Stimulated activated CD4-positive, alpha-beta T cell treated with anti-CD3 and anti-CD28 coated beads, Interleukin-1b, Interleukin-23, amount 100 ng/mL, for 4 hours (primary cell): ENCODE measurements around the gene BMX.

Experiments
- DNase-seq, 2 donors: peaks; one replicate each; pipeline ENCODE4 v3.0.0-alpha.2; 2020; ENCODE audit warnings: low read depth in 2 of 2

Gene BMX

DNA sequence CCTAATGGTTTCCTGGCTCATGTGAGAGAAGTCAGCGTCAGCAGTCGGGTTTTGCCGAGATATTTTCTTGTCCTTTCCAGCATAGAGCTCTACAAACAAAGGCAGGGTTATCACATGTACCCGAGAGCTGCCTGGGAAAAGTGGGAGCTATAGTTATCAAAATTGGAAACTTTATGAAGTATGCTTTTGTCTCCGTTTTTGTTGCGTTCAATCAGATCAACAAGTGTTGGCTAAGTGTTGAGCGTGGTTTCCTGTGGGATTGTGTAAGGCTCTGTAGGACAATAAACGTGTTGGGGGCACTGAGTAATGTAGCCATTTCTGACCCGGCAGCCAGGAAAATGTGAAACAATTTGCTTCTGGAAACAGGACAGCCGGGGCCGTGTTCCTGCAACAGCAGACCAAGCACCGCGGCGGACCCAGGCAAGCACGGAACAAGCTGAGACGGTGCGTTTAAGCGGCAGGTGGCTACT, at the start of gene BMX:
TSS of gene BMX (plus strand) at position 311 of the 470 bp plus-strand sequence. CDS start 7,547 bp downstream, outside the sequence.
- DNase-seq, result no peak

DNA sequence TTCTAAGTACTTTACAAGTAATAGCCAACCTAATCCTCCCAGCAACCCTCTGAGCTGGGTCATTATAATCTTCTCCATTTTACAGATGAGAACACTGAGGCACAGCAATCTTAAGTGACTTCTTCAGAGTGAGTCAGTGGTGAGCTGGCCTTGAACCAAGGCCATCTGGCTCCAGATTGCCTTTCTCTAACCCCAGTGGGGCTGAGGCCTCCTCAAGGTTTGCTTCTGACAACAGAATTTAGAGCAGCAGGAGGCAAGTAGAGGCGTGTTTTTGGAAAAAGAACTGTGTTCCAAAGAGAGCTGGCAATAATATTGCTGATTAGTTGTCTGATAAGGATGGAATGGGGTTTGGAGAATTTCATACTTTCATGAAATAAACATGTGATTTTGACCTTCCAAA, 48.7 kb upstream of the BMX start:
- no peak for DNase-seq

- DNase-seq, result no peak
These were observed 35.9 kb upstream of the BMX start for GRCh38 chrX:15464704-15465103.

GRCh38 chrX:15465347-15465746, 35.3 kb upstream of the BMX start:
- no peak for DNase-seq

GRCh38 chrX:15465896-15466651, 34.5 kb upstream of the BMX start:
- DNase-seq, result no peak

GRCh38 chrX:15468036-15468435, 32.6 kb upstream of the BMX start:
- DNase-seq, result no peak

DNA sequence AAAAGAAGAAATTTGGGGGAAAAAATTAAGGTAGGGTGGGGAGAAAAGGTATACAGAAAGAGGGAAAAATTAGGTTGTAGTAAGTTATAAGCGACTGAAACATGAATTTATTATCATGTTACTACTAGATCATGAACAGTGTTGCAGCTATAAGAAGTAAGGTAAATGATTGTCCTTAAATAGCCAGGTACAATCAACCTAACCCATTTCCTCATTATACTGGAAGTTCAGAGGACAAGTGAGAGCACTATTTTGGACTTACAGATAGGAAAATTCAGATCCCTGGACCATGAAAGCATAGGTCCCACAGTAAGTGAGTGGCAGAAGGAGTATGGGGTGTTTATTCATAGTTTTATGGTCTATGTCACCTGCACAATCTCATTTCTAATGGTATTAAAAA, 31.0 kb upstream of the BMX start:
- no peak for DNase-seq

- peak; percentile 24 to 37 for DNase-seq
These were observed 29.6 kb upstream of the BMX start for GRCh38 chrX:15471028-15471427.

- DNase-seq, result no peak
These were observed 28.1 kb upstream of the BMX start for GRCh38 chrX:15472531-15472930.

- no peak for DNase-seq
These were observed 26.6 kb upstream of the BMX start for GRCh38 chrX:15474028-15474427.

DNA sequence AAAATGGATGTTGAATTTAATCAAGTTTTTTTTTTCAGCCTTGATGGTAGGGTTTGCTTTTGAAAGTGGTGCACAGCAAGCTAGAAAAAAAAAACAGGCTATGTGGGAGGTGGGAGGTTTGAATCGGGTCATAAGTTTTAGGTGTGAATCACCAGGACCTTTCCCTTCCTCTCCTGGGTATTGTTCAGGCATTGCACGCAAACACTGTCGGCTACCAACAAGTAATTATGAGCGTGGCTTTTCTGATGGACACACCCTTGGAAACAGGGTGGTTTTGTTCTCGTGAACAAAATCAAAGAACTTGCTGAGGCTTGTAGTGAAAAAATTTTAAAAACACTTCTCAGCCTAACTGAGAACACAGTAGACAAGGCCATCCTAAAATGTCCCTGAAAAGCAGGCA, 25.6 kb upstream of the BMX start:
- no peak for DNase-seq

- no peak for DNase-seq
These were observed 25.1 kb upstream of the BMX start for GRCh38 chrX:15475486-15475885.

DNA sequence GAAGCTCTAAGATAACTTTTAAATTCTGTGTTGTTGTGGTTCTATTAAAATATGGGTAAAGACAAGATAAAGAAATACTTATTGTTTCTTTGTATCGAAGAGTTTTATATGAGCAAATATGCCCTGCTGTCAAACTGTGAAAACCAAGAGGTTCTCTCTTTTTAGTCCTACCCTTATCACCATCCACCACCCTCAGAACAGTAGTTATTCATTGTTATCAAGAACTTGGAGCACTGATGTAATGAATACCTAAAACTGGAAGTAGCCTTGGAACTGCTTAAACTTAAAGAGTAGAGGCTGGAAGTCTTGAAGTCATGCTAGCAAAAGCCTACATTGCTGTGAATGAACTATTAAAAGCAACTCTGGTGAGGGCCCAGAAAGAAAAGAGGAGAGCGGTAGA, 16.7 kb upstream of the BMX start:
- no peak for DNase-seq

GRCh38 chrX:15492469-15492868, 8.1 kb upstream of the BMX start:
- DNase-seq, result no peak

GRCh38 chrX:15493118-15493962, 7.3 kb upstream of the BMX start, which contains the start of gene PIR:
TSS of gene PIR (minus strand) at chrX:15493333. CDS start at chrX:15491257, 2,076 bp downstream.
- DNase-seq, result peak; percentile 15 to 45

DNA sequence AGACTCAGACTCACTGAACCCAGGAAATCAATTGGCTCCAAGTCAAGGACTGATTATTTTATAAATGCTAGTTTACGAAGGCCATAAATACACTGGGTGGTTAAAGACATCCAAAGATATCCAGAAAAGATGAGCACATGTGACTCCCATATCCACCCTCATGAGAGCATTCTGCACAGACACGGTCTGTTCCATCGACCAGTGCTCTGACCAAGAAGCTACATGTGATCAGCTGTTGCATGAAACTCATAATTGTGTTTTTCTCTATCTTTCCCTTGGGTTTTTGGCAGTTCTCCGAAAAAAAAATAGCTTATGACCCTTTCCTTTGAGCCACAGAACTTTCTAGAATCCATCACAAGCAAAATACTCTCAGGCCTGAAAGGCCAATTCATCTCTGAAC, 4.8 kb upstream of the BMX start:
- DNase-seq, result no peak

GRCh38 chrX:15496824-15497223, 3.8 kb upstream of the BMX start:
- DNase-seq, result no peak

GRCh38 chrX:15497865-15498264, 2.7 kb upstream of the BMX start:
- DNase-seq, result peak; percentile 17 to 47

- DNase-seq, result no peak
These were observed 1.9 kb upstream of the BMX start for GRCh38 chrX:15498741-15499140.

- DNase-seq, result no peak
These were observed 631 bp upstream of the BMX start for GRCh38 chrX:15499976-15500375.

DNA sequence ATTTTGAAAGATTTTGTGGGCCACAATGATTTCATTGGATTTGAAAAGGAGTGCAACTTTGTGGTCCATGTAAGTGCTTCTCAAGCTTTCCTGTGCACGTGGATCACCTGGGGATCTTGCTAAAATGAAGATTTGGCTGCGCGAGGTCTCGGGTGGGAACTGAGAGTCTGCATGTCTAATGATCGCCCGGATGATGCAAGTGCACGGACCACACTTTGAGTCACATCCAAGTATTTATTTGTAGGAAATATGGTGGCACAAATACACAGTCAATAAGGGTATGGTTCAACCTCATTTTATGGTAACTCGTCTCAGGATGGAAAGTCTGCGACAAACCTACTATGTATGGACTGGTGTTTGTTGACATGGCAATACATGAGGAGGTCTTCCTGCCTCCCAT, 899 bp downstream of the BMX start:
- DNase-seq, result no peak

GRCh38 chrX:15504661-15505060, 4.1 kb downstream of the BMX start:
- DNase-seq, result no peak

GRCh38 chrX:15505101-15505500, 4.5 kb downstream of the BMX start:
- no peak for DNase-seq
